ENCODE data around the gene TNKS1BP1.

The TNKS1BP1 gene

DNA sequence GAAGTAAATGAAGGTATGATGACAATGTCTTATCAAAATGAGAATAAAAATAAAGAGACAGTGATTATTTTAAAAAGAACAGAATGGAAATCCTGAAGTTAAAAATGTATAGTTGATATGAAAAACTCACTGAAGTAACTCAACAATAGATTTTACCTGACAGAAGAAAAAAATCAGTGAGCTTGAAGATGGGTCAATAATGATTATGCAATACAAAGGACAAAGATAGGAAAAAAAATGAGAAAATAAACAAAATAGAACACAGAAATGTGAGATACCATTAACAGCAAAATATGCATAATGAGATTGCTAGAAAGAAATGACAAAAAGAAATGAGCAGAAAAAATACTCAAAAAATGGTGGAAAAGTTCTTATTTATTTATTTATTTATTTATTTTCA lies 68.6 kb downstream of the TNKS1BP1 start:
- no peak overlapping the region for H3K27ac ChIP-seq
- no peaks in the 10 kb centered on the region for H3K36me3 ChIP-seq
- TF ChIP-seq, protein P1, sequence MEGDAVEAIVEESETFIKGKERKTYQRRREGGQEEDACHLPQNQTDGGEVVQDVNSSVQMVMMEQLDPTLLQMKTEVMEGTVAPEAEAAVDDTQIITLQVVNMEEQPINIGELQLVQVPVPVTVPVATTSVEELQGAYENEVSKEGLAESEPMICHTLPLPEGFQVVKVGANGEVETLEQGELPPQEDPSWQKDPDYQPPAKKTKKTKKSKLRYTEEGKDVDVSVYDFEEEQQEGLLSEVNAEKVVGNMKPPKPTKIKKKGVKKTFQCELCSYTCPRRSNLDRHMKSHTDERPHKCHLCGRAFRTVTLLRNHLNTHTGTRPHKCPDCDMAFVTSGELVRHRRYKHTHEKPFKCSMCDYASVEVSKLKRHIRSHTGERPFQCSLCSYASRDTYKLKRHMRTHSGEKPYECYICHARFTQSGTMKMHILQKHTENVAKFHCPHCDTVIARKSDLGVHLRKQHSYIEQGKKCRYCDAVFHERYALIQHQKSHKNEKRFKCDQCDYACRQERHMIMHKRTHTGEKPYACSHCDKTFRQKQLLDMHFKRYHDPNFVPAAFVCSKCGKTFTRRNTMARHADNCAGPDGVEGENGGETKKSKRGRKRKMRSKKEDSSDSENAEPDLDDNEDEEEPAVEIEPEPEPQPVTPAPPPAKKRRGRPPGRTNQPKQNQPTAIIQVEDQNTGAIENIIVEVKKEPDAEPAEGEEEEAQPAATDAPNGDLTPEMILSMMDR (IDR thresholded peaks at IDR 0.05) = no peak
- peaks cover 41% of the 10 kb centered on the region for H3K27me3 ChIP-seq
- H3K4me1 ChIP-seq (ENCODE audit: control insufficient read depth in 1 of 2, insufficient read depth in 1 of 2, low read depth in 1 of 2, low read length in 1 of 2) = no peaks in the 10 kb centered on the region
- no peak overlapping the region for H3K4me3 ChIP-seq (ENCODE audit: low read depth in 1 of 2, low read length in 1 of 2)
- no peaks in the 10 kb centered on the region for H3K9me3 ChIP-seq

DNA sequence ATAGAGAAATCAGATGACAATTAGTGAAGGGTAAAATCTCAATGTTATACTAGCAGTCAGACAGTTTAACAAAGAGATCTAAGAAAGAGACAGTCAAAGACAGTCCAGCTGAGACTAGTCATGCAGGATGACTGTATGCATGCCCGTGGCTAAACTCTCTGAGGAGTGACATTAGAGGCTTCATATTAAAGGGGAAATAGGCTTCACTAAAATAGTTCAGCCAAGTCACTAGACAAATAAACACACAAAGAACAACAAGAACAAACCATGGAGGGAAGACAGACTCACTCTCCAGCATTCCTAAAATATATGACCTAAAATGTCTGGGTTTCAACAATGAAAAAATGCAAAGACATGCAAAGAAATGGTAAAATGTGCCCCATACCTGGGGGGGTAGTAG lies 69.1 kb downstream of the TNKS1BP1 start:
- H3K27me3 ChIP-seq = peaks cover 44% of the 10 kb centered on the region

DNA sequence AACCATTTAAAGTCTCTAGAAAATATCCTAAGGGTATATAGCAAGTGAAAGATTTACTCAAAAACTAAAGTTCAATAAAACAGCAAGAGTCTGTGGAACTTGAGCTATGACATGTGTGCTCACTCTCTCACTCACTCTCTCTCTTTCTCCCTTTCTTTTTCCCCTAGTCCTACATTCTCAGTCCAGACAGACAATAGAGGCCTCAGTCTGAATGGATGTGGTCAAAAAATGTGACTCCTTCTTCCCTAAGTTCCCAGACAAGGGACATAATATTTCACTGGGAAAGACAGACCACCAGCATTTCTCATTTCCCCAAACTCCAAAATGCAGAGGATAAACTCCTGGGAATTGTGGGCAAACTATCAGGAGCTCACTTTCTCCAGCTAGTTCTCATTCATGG lies 70.1 kb downstream of the TNKS1BP1 start:
- no peaks in the 10 kb centered on the region for H3K4me1 ChIP-seq (ENCODE audit: control insufficient read depth in 1 of 2, insufficient read depth in 1 of 2, low read depth in 1 of 2, low read length in 1 of 2)
- H3K27ac ChIP-seq = no peak overlapping the region
- TF ChIP-seq, protein P1 (IDR thresholded peaks at IDR 0.05) = no peak
- no peaks in the 10 kb centered on the region for H3K9me3 ChIP-seq
- peaks cover 44% of the 10 kb centered on the region for H3K27me3 ChIP-seq
- no peaks in the 10 kb centered on the region for H3K36me3 ChIP-seq
- no peak overlapping the region for H3K4me3 ChIP-seq (ENCODE audit: low read depth in 1 of 2, low read length in 1 of 2)

More for the DNA sequence above, 69.1 kb downstream of the TNKS1BP1 start:
- H3K36me3 ChIP-seq = no peaks in the 10 kb centered on the region
- no peaks in the 10 kb centered on the region for H3K4me1 ChIP-seq (ENCODE audit: control insufficient read depth in 1 of 2, insufficient read depth in 1 of 2, low read depth in 1 of 2, low read length in 1 of 2)
- no peak overlapping the region for H3K4me3 ChIP-seq (ENCODE audit: low read depth in 1 of 2, low read length in 1 of 2)
- H3K9me3 ChIP-seq = no peaks in the 10 kb centered on the region
- H3K27ac ChIP-seq = no peak overlapping the region
- TF ChIP-seq, protein P1 (IDR thresholded peaks at IDR 0.05) = no peak

DNA sequence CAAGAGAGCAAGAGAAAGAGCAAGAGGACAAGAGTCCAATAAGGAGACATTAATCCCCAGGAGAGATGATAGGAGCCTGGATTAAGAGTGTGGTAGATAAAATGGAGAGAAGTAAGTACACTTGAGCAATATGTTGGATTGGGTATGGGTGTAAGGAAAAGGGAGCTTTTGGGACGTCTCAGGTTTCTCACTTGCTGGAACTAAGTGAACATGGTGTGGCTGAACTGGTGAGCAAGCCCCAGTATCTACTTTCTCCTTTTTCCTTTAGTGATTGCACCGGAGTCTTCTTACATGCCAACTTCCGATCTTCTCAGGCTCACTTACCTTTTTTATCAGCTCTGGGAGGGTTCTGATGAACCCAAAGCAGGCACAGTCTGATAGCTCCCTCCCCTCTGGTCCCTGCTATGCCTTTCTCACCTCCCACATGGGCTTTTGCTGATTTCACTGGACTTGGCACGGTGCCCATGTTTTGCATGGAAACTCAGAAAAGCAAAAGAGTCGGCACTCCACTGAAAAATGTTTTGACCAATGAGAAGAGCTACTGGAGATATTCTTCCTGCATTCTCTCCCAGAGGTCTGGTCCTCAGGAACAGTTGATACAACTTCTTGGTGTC lies 73.2 kb downstream of the TNKS1BP1 start:
- no peak overlapping the region for H3K27ac ChIP-seq
- no peaks in the 10 kb centered on the region for H3K4me1 ChIP-seq (ENCODE audit: control insufficient read depth in 1 of 2, insufficient read depth in 1 of 2, low read depth in 1 of 2, low read length in 1 of 2)
- H3K36me3 ChIP-seq = no peaks in the 10 kb centered on the region
- H3K4me3 ChIP-seq (ENCODE audit: low read depth in 1 of 2, low read length in 1 of 2) = no peak overlapping the region
- TF ChIP-seq, protein P1 (IDR thresholded peaks at IDR 0.05) = no peak
- H3K27me3 ChIP-seq = peaks cover 44% of the 10 kb centered on the region
- no peaks in the 10 kb centered on the region for H3K9me3 ChIP-seq

DNA sequence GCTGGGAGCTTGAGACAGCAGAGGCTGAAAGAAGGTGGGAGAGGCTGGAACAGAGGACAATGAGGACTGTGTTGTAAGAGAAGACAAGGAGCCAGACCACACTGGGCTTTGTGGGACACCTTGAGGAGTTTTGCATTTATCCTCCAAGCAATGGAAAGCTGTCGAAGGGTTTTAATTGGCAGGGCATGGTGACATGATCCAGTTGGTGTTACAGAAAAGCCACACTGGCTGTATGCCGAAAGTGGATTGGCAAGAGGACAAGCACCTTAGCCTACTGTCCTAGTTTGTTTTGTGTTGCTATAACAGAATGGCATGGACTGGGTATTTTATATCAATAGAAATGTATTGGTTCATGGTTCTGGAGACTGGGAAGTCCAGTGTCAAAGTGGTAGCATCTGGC lies 73.7 kb downstream of the TNKS1BP1 start:
- Histone ChIP-seq H3K27ac (no peak overlapping the region), H3K36me3 (no peaks in the 10 kb centered on the region), H3K9me3 (no peaks in the 10 kb centered on the region), H3K4me1 (ENCODE audit: control insufficient read depth in 1 of 2, insufficient read depth in 1 of 2, low read depth in 1 of 2, low read length in 1 of 2) (no peaks in the 10 kb centered on the region), H3K27me3 (peaks cover 44% of the 10 kb centered on the region), H3K4me3 (ENCODE audit: low read depth in 1 of 2, low read length in 1 of 2) (no peak overlapping the region)
- TF ChIP-seq, protein P1 (IDR thresholded peaks at IDR 0.05) = no peak

All from neutrophil (primary cell).